H4 (cell line): ENCODE results near the gene SGK2. TPM values are rescaled to one million over a fixed set of nuclear protein-coding genes. Genes with fewer than 3 reads are reported as not detected.
"Not testable (repeated sequence)": the region's sequence is repeated elsewhere in the genome, so short reads cannot be mapped to it uniquely, and the experiment has no call there.

Source experiments
- DNase-seq: peaks from one replicate; pipeline ENCODE4 v3.0.0-alpha.2; 2015; ENCODE audit warnings: low spot score
- total RNA-seq: library from RNA; depleted of rRNA; stranded (reverse); fragments of >200 nt; shearing (Covaris generic); gene quantifications from 2 replicates; pipeline ENCODE4 v1.2.3, GENCODE V29; 2014

Gene SGK2
- total RNA-seq, 1 experiment from 2014 or later = 0.23 TPM

- DNase-seq = no peak
Observed at GRCh38 chr20:43563429-43563828, 4.6 kb downstream of the SGK2 start.

GRCh38 chr20:43563991-43564390, 5.2 kb downstream of the SGK2 start:
- DNase-seq = no peak

GRCh38 chr20:43564455-43564854, 5.6 kb downstream of the SGK2 start:
- DNase-seq = no peak

GRCh38 chr20:43564993-43565757, 6.3 kb downstream of the SGK2 start:
- no peak for DNase-seq

DNA sequence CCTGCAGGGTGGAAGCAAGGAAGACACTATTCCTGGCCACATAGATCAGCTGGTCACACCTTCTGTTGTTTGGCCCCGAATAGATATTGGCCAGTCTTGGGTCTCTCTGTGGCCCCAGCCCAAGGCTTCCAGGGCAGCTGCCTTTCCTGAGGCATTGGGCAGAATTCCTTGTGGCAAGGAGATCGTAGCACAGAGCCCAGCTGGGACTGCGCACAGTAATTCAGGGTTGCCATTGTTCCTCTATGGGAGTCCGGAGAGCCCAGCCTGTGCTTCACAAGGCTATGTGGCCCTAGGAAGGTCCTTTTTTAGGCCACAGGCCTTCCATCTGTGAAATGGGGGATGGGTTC, 6.9 kb downstream of the SGK2 start:
- DNase-seq = no peak

GRCh38 chr20:43567477-43567876, 8.7 kb downstream of the SGK2 start:
- no peak for DNase-seq

- no peak for DNase-seq
Observed at GRCh38 chr20:43568706-43569105, 9.9 kb downstream of the SGK2 start.

DNA sequence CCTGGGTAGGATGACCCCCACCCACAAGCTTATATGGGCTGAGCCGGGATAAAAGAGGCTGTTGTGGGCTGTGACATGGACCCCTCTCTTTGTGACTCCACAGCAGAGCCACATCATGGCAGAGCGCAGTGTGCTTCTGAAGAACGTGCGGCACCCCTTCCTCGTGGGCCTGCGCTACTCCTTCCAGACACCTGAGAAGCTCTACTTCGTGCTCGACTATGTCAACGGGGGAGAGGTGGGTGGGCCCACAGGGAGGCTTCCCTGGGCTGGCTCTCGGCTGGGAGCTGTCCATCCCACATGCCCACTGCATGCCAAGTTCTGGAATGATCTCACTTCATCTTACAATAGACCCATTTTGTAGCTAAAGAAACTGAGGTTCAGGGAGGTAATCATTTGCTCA, 10.5 kb downstream of the SGK2 start:
- DNase-seq = no peak

- DNase-seq = no peak
Observed at GRCh38 chr20:43570496-43570895, 11.7 kb downstream of the SGK2 start.

DNA sequence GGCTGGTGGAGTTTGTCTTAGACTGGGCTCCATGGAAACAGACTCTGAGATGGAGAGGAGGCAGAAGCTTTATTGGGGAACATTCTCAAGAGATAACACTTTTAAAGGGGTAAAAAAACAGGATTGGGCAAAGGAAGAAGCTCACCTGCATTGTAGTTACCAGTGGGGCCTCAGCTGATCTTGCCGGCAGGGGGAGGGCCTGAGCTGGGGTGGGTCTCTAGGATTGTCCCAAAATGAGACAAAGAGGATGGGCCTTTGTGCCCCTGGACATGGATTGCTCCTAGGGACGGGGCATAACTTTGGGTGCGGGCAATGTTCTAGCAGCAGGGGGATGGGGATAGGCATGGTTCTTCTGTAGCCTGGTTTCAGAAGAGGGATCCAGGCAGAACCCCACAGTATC, 12.5 kb downstream of the SGK2 start:
- DNase-seq = no peak

GRCh38 chr20:43571771-43572170, 12.9 kb downstream of the SGK2 start:
- no peak for DNase-seq

GRCh38 chr20:43572891-43573290, 14.1 kb downstream of the SGK2 start:
- DNase-seq = no peak

GRCh38 chr20:43576108-43576507, 17.3 kb downstream of the SGK2 start:
- DNase-seq = no peak

- DNase-seq = no peak
Observed at GRCh38 chr20:43579861-43580793, 21.3 kb downstream of the SGK2 start.

GRCh38 chr20:43583133-43583864, 24.5 kb downstream of the SGK2 start:
- DNase-seq = no peak

DNA sequence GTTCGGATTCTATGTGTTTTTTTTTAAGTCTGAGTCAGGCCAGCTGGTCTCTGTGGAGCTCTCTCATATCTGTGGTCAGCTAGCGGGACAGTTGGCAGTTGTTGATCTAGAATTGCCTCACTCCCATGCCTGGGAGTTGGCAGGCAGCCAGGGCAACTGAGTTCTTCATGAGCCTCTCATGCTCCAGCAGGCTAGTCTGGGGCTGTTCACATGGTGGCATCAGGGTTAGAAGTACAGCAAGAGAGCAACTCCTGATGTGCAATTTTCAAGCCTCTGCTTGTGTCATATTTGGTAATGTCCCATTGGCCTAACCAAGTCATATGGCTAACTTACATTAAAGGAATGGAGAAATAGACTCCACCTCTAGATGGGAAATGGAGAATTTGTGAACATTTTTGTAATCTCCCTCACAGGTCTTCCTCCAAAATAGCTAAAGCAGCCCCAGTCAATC, 25.2 kb downstream of the SGK2 start:
- DNase-seq = peak; percentile 78

DNA sequence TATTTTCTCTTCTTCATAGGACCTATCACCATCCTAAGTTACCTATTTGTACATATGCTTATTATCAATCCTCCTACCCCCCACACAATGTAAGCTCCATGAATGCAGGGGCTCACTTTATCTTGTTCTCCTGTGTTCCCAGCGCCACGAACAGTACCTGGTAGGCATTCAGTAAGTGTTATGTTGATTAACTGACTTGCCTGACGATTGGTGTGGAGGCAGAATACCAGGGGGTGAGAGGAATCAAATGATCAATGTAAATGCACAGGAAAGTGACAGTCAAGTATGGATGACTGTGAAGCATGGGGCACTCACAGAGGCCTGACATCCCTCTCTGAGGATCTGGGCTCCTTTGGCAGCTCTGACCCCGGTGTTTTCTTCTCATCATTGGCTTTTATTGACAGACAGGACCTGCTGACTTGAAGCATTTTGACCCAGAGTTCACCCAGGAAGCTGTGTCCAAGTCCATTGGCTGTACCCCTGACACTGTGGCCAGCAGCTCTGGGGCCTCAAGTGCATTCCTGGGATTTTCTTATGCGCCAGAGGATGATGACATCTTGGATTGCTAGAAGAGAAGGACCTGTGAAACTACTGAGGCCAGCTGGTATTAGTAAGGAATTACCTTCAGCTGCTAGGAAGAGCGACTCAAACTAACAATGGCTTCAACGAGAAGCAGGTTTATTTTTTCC, 25.8 kb downstream of the SGK2 start:
- peak; percentile 22 for DNase-seq

GRCh38 chr20:43586641-43587040, 27.8 kb downstream of the SGK2 start:
- DNase-seq = no peak

GRCh38 chr20:43588526-43588925, 29.7 kb downstream of the SGK2 start:
- not testable (repeated sequence) for DNase-seq

DNA sequence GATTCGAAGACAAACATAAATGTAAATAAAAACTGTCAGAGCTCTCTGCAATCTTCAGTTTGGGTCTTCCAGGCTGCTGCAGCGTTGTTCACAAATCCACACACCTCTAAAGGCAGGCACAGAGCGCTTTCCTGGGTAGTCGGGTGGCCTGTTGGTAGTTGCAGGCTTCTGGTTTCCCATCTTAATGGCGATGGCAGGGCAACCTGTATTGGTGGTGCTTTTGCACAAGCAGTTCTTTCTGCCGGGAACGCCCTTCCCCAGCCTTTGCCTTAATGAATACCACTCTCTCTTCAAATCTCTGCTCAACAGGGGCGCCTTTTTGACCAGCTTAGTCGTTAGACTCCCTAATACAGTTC, 31.2 kb downstream of the SGK2 start:
- DNase-seq = no peak

- DNase-seq = peak; percentile 92
Observed at GRCh38 chr20:43590392-43591303, 31.8 kb downstream of the SGK2 start, which contains the start of gene IFT52. Gene IFT52, plus strand, starts transcription at chr20:43590937. Its CDS starts 3,762 bp downstream, at chr20:43594699.
